A549 (cell line): ENCODE results near the gene GIT2. TPM values are rescaled to one million over a fixed set of nuclear protein-coding genes. Genes with fewer than 3 reads are reported as not detected.

Experiments used
- ATAC-seq, 2 experiments: fragments of 200-7000 bp in 1 of 2; fragments of >200 bp in 1 of 2; cut with Nextera tagmentation in 1 of 2; cut with Tn5 transposase in 1 of 2; 3 replicates each; pipeline versions ENCODE4 v1.8.0 to v1.9.1; 2018 to 2020; ENCODE audit warnings: mild to moderate bottlenecking in 1 of 2, moderate library complexity in 1 of 2
- CTCF ChIA-PET: fragments of 300-600 bp; sonication (Branson Sonifier 250); formaldehyde crosslinking; extraction: SDS; loops from one replicate; lab custom pipeline; 2021; ENCODE audit warnings: antibody characterized with exemption, inconsistent platforms; lab: Yijun Ruan, JAX
- POLR2A ChIA-PET: fragments of 350-600 bp; formaldehyde crosslinking; extraction: SDS; loops from one replicate; lab custom pipeline; 2021; ENCODE audit warnings: antibody characterized with exemption, inconsistent platforms; lab: Yijun Ruan, JAX
- DNase-seq, 2 experiments: peaks; one replicate each; pipeline versions ENCODE4 v3.0.0 to v3.0.0-alpha.2; 2011 to 2016; ENCODE audit warnings: low read depth in 1 of 2, low spot score in 1 of 2
- FAIRE-seq: peaks from 2 replicates; lab custom pipeline; 2011; peaks lifted over from hg19 to GRCh38; lab: Jason Lieb, UNC
- H3K27ac ChIP-seq, 2 experiments: fragments of >200 bp; sonication (Bioruptor Twin); formaldehyde crosslinking; 3 replicates each; pipeline ENCODE4 v1.5.1; 2016 to 2017
- H3K4me1 ChIP-seq: fragments of >200 bp; sonication (Bioruptor Twin); formaldehyde crosslinking; 3 replicates; pipeline ENCODE4 v1.6.1; 2016
- H3K4me2 ChIP-seq: fragments of >200 bp; sonication (Bioruptor Twin); formaldehyde crosslinking; 3 replicates; pipeline ENCODE4 v1.6.1; 2016
- H3K4me3 ChIP-seq: fragments of >200 bp; sonication (Bioruptor Twin); formaldehyde crosslinking; 3 replicates; pipeline ENCODE4 v1.5.1; 2016
- H3K9me3 ChIP-seq: fragments of >200 bp; sonication (Bioruptor Twin); formaldehyde crosslinking; 3 replicates; pipeline ENCODE4 v1.6.1; 2016
- BCL3 ChIP-seq: fragments of >200 bp; sonication (Bioruptor Twin); formaldehyde crosslinking; IDR thresholded peaks from 3 replicates; pipeline ENCODE4 v1.6.1; 2016
- CEBPB ChIP-seq, 2 experiments: fragments of >200 bp in 1 of 2; sonication (Bioruptor Twin) in 1 of 2; formaldehyde crosslinking in 1 of 2; IDR thresholded peaks; 2 replicates each; pipeline ENCODE4 v1.6.1; 2012 to 2016
- CHD2 ChIP-seq: fragments of 150-350 bp; IDR thresholded peaks from 2 replicates; pipeline ENCODE4 v1.6.1; 2014; ENCODE audit warnings: low read length; ENCODE audit not compliant: partially characterized antibody
- CTCF ChIP-seq: fragments of >200 bp; sonication (Bioruptor Twin); formaldehyde crosslinking; IDR thresholded peaks from 3 replicates; pipeline ENCODE4 v1.5.1; 2016
- FOSB ChIP-seq: fragments of 250-450 bp; sonication (Bioruptor Pico); IDR thresholded peaks from 2 replicates; pipeline ENCODE4 v1.5.0; 2020; ENCODE audit warnings: mild to moderate bottlenecking, moderate library complexity
- FOSL2 ChIP-seq, 2 experiments: fragments of 450-650 bp in 1 of 2; fragments of >200 bp in 1 of 2; sonication (Bioruptor Twin) in 1 of 2; formaldehyde crosslinking; IDR thresholded peaks; 2 replicates each; pipeline versions ENCODE4 v1.5.0 to v1.6.1; 2016 to 2020; ENCODE audit warnings: mild to moderate bottlenecking in 1 of 2, moderate library complexity in 1 of 2
- FOXS1 ChIP-seq: fragments of 250-450 bp; sonication (Bioruptor Pico); IDR thresholded peaks from 2 replicates; pipeline ENCODE4 v1.5.0; 2020; ENCODE audit warnings: mild to moderate bottlenecking, moderate library complexity
- HDAC2 ChIP-seq: fragments of 200-600 bp; sonication (generic); IDR thresholded peaks from 2 replicates; pipeline ENCODE4 v1.6.1; 2016
- HES2 ChIP-seq: fragments of >200 bp; sonication (Bioruptor Twin); formaldehyde crosslinking; IDR thresholded peaks from 2 replicates; pipeline ENCODE4 v1.6.1; 2016
- HMGXB4 ChIP-seq: fragments of 250-450 bp; sonication (Bioruptor Pico); IDR thresholded peaks from 2 replicates; pipeline ENCODE4 v1.5.0; 2021; ENCODE audit warnings: mild to moderate bottlenecking, moderate library complexity, borderline replicate concordance
- HOXA7 ChIP-seq: fragments of 250-450 bp; sonication (Bioruptor Pico); IDR thresholded peaks from 2 replicates; pipeline ENCODE4 v1.5.0; 2020; ENCODE audit warnings: mild to moderate bottlenecking, moderate library complexity
- HOXB5 ChIP-seq: fragments of 250-450 bp; sonication (Bioruptor Pico); IDR thresholded peaks from 2 replicates; pipeline ENCODE4 v1.5.0; 2020; ENCODE audit warnings: mild to moderate bottlenecking, moderate library complexity
- KDM1A ChIP-seq: fragments of 200-600 bp; sonication (generic); IDR thresholded peaks from 2 replicates; pipeline ENCODE4 v1.6.1; 2016; ENCODE audit warnings: low read depth, mild to moderate bottlenecking
- KDM5A ChIP-seq: fragments of 200-600 bp; sonication (generic); IDR thresholded peaks from 2 replicates; pipeline ENCODE4 v1.6.1; 2016; ENCODE audit warnings: antibody characterized with exemption, mild to moderate bottlenecking
- NFE2L2 ChIP-seq: fragments of 150-350 bp; conservative IDR thresholded peaks from 2 replicates; pipeline ENCODE4 v1.6.1; 2014; ENCODE audit warnings: low read length
- NPAS2 ChIP-seq: fragments of 250-450 bp; sonication (Bioruptor Pico); IDR thresholded peaks from 2 replicates; pipeline ENCODE4 v1.8.0; 2022; ENCODE audit warnings: mild to moderate bottlenecking, moderate library complexity, borderline replicate concordance
- NR3C1 ChIP-seq: fragments of >200 bp; sonication (Bioruptor Twin); formaldehyde crosslinking; IDR thresholded peaks from 3 replicates; pipeline ENCODE4 v1.6.1; 2017
- PBX3 ChIP-seq: IDR thresholded peaks from 2 replicates; pipeline ENCODE4 v1.6.1; 2012
- PHF8 ChIP-seq: fragments of 200-600 bp; sonication (generic); IDR thresholded peaks from 2 replicates; pipeline ENCODE4 v1.6.1; 2016; ENCODE audit warnings: low read depth, mild to moderate bottlenecking, antibody characterized with exemption, moderate library complexity, borderline replicate concordance
- POLR2AphosphoS2 ChIP-seq: conservative IDR thresholded peaks from 2 replicates; pipeline ENCODE4 v1.6.1; 2012; ENCODE audit warnings: low read length, improper control_type of control experiment, inconsistent platforms
- RARB ChIP-seq: fragments of 250-450 bp; sonication (Bioruptor Pico); IDR thresholded peaks from 2 replicates; pipeline ENCODE4 v1.8.0; 2021; ENCODE audit warnings: mild to moderate bottlenecking, moderate library complexity
- RCOR1 ChIP-seq: fragments of 150-350 bp; IDR thresholded peaks from 2 replicates; pipeline ENCODE4 v1.6.1; 2014; ENCODE audit warnings: antibody characterized with exemption, low read length, low read depth
- REST ChIP-seq: fragments of 200-600 bp; sonication (generic); IDR thresholded peaks from 2 replicates; pipeline ENCODE4 v1.6.1; 2016; ENCODE audit warnings: antibody characterized with exemption, mild to moderate bottlenecking, moderate library complexity
- SMC3 ChIP-seq: fragments of >200 bp; sonication (Bioruptor Twin); formaldehyde crosslinking; IDR thresholded peaks from 3 replicates; pipeline ENCODE4 v1.6.1; 2018; ENCODE audit warnings: inconsistent platforms
- SREBF2 ChIP-seq: fragments of 450-650 bp; IDR thresholded peaks from 2 replicates; pipeline ENCODE4 v1.6.1; 2014; ENCODE audit warnings: mild to moderate bottlenecking, moderate library complexity
- TFCP2L1 ChIP-seq: fragments of 250-450 bp; sonication (Bioruptor Pico); IDR thresholded peaks from 2 replicates; pipeline ENCODE4 v1.5.0; 2021; ENCODE audit warnings: mild to moderate bottlenecking
- ZFP36 ChIP-seq: fragments of 450-650 bp; IDR thresholded peaks from 2 replicates; pipeline ENCODE4 v1.6.1; 2014; ENCODE audit warnings: borderline replicate concordance; ENCODE audit not compliant: partially characterized antibody
- ZNF302 ChIP-seq: fragments of 250-450 bp; sonication (Bioruptor Pico); IDR thresholded peaks from 2 replicates; pipeline ENCODE4 v1.9.0; 2021; ENCODE audit warnings: inconsistent platforms, mild to moderate bottlenecking, moderate library complexity
- WGBS: methylation state at CpG from one replicate; pipeline ENCODE4 v1.1.6; 2017; ENCODE audit errors: missing lambda C conversion rate; 5-methylcytosine and 5-hydroxymethylcytosine counted together
- polyA plus RNA-seq, 4 experiments: library from polyadenylated mRNA; depleted of rRNA in 3 of 4; stranded (reverse); fragments of >200 nt; fragmentation: RNase III in 1 of 4; extraction: RNeasy Plus Mini Kit Qiagen cat#74134 plus additional on column Dnase treatment in 1 of 4; gene quantifications; 2 replicates in 3 of 4; 3 replicates in 1 of 4; pipeline ENCODE4 v1.2.3, GENCODE V29; 2011 to 2017

The GIT2 gene
- polyA plus RNA-seq, 2 of the 4 experiments (the other 2 are of a cell fraction): 18.5 to 38.0 TPM

- TF ChIP-seq NFE2L2 (no peak), CTCF (no peak), HOXA7 (CRISPR knock-in tag) (peak; percentile 72; the same call in 1 of the 2 replicates), HMGXB4 (CRISPR knock-in tag) (no peak), ZNF302 (CRISPR knock-in tag) (no peak), RCOR1 (no peak), KDM1A (no peak), POLR2AphosphoS2 (no peak), PBX3 (peak; percentile 65; the same call in 1 of the 2 replicates), RARB (no peak; the same call in 1 of the 2 replicates), HES2 (peak; percentile 80), REST (no peak), HDAC2 (no peak), KDM5A (no peak), CHD2 (no peak), NPAS2 (CRISPR knock-in tag) (no peak), SREBF2 (no peak), NR3C1 (no peak), TFCP2L1 (CRISPR knock-in tag) (no peak)
Measured at GRCh38 chr12:110039085-110039807, 43.1 kb upstream of the GIT2 start (continued).

GRCh38 chr12:110038741-110039084, 42.5 kb upstream of the GIT2 start:
- no peaks in the 10 kb centered on the region for H3K9me3 ChIP-seq
- ChIA-PET POLR2A (interaction anchor here (0.6 kb wide), 1 partner anchor 172 kb away, joined by 4 read pairs; no protein-coding TSS in a partner anchor), CTCF (interaction anchor here (1.1 to 5.6 kb wide), 4 partner anchors 10 to 393 kb away, joined by 3 to 34 read pairs (median 8); no protein-coding TSS in a partner anchor)
- peak overlapping the region; percentile 21; the same call in 2 of the 3 replicates for H3K4me3 ChIP-seq
- no peak for DNase-seq
- WGBS: under 1% methylated on average over 5 of the region's 5 CpGs
- peak overlapping the region; percentile 90 to 93 for H3K27ac ChIP-seq
- peak overlapping the region; percentile 90 for H3K4me2 ChIP-seq
- H3K4me1 ChIP-seq: peaks cover 67% of the 10 kb centered on the region
- no peak for FAIRE-seq
- ATAC-seq: peak; percentile 38 to 49
- TF ChIP-seq NR3C1 (no peak), SMC3 (no peak), KDM1A (no peak), FOSL2 (IDR thresholded peaks at IDR 0.05) (no peak), FOSL2 (CRISPR knock-in tag; IDR thresholded peaks at IDR 0.05) (no peak), POLR2AphosphoS2 (no peak), CHD2 (no peak), CEBPB (IDR thresholded peaks at IDR 0.05) (no peak), ZFP36 (no peak), HOXB5 (CRISPR knock-in tag) (peak; percentile 56), FOXS1 (no peak; the same call in 1 of the 2 replicates), BCL3 (no peak), PHF8 (no peak), FOSB (CRISPR knock-in tag) (0 out of 2 replicates have a peak, but pooled peaks have one; percentile 16)
